Muscle layer of duodenum (tissue), 2 donors: ENCODE measurements around the gene KLF7.

Source experiments
- H3K27ac ChIP-seq: one replicate; pipeline ENCODE4 v1.7.0; 2013; ENCODE audit warnings: mild to moderate bottlenecking, low read length
- H3K27me3 ChIP-seq: one replicate; pipeline ENCODE4 v1.7.0; 2013; ENCODE audit warnings: low read depth, mild to moderate bottlenecking, control low read depth, low read length
- H3K36me3 ChIP-seq, 2 donors: one replicate each; pipeline ENCODE4 v1.7.0; 2013; ENCODE audit warnings: low read length in 2 of 2, control low read depth in 1 of 2, mild to moderate bottlenecking in 1 of 2; ENCODE audit not compliant: insufficient read depth in 2 of 2, control insufficient read depth in 1 of 2
- H3K4me1 ChIP-seq, 2 donors: one replicate each; pipeline ENCODE4 v1.7.0; 2013; ENCODE audit warnings: low read length in 2 of 2, mild to moderate bottlenecking in 2 of 2, control low read depth in 1 of 2, moderate library complexity in 1 of 2; ENCODE audit not compliant: insufficient read depth in 2 of 2, control insufficient read depth in 1 of 2
- H3K4me3 ChIP-seq, 2 donors: one replicate each; pipeline ENCODE4 v1.7.0; 2013; ENCODE audit warnings: low read length in 2 of 2, low read depth in 1 of 2, mild to moderate bottlenecking in 1 of 2
- H3K9me3 ChIP-seq, 2 donors: one replicate each; pipeline ENCODE4 v1.7.0; 2013; ENCODE audit warnings: low read length in 2 of 2, control low read depth in 1 of 2, mild to moderate bottlenecking in 1 of 2; ENCODE audit not compliant: control insufficient read depth in 1 of 2
- donor health status: healthy.

Gene KLF7

DNA sequence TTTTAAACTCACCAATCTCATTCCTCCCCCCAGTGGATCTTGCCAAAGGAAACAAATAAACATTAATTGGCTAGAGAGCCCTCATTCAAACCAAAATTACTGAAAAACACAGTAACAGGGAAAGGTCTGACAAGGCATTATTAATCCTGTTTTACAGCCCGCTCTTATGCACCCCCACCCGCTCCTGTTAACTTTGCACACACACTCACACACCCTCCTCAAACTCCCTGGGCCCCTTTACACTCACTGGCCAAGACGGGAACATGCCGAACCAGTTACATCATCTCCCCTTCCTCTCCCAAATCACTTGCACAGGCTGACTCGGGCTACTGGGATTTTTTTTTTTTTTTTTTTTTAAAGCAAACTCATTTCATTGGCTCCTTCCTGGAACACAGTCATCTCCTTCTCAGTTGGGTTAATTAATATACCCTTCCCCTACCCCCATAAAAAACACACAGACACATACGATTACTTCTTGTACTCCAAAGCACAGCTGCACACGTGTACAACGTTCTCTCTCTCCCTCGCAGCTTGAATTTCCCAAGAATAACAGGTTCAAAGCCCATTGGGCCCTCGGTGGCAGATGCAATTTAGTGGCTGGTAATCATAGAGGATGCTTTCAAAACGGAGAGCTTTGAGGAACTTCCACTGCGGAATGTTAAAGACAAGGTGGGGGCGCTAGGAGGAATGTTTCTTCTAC, 31.8 kb downstream of the KLF7 start:
- Histone ChIP-seq H3K27ac (peak overlapping the region; percentile 64), H3K27me3 (no peaks in the 10 kb centered on the region), H3K36me3 (no peaks in the 10 kb centered on the region), H3K9me3 (no peaks in the 10 kb centered on the region), H3K4me1 (peaks cover 25 to 63% of the 10 kb centered on the region in 2 donors), H3K4me3 (no peak overlapping the region)

DNA sequence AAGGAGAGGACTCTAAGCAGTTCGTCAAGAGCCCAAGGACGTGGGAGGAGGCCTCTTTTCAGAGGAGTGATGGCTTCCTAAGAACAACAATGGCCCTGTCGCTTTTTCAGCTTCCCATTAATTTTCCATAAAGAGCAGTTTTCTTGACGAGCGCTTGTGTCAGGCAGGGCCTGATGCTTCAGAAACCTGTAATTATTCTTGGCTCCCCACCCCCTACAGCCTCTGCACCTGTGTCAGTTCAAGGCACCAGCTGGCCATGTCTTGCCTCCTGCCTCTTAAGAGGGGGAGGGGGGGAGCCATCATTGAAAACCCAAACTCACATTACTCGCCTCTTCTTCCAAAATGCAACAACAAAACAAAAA, 32.3 kb downstream of the KLF7 start:
- no peaks in the 10 kb centered on the region for H3K9me3 ChIP-seq
- H3K36me3 ChIP-seq = no peaks in the 10 kb centered on the region
- H3K4me1 ChIP-seq = peaks cover 25 to 63% of the 10 kb centered on the region in 2 donors
- H3K27me3 ChIP-seq = no peaks in the 10 kb centered on the region
- peak overlapping the region; percentile 48 for H3K27ac ChIP-seq
- no peak overlapping the region for H3K4me3 ChIP-seq

DNA sequence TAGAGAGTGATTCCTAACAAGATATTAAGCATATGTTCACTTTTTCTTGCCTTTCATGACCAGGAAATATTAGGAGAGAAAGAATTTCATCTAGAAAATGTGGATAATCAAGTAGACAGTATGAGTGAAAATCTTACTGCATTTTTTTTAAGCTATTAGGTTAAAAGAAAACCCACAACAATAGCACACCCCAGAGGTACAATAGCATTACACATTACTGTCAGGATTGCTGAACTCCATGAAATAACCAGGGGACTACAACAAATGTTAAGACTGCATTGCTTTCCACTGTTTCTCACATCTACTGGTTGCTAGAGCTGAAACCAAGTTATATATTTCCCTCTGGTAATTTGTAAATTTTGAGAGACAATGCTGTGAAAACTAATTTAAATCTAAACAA, 33.7 kb downstream of the KLF7 start:
- no peaks in the 10 kb centered on the region for H3K36me3 ChIP-seq
- H3K27ac ChIP-seq = peak overlapping the region; percentile 48
- no peaks in the 10 kb centered on the region for H3K27me3 ChIP-seq
- no peaks in the 10 kb centered on the region for H3K9me3 ChIP-seq
- peaks cover 19 to 51% of the 10 kb centered on the region in 2 donors for H3K4me1 ChIP-seq
- no peak overlapping the region for H3K4me3 ChIP-seq

DNA sequence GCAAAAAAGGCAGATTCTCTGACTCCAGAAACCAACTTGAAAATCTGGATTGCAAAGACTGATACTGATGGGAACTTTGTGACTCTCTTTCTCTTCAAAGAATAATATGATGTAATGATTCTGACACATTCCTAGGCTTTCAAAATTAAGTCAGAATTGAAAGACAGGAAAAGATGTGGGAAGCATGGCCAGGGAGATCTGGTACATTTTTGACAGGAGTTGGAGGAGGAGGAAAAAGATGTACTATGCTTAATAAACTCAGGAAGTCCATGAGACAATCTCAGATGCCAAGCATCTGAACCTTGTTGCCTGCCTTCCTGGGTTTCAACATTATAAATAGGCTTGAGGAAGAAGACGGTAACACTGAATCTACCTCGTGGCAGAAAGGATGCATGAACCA, 34.2 kb downstream of the KLF7 start:
- H3K4me3 ChIP-seq = no peak overlapping the region
- H3K4me1 ChIP-seq = peaks cover 19 to 46% of the 10 kb centered on the region in 2 donors
- H3K36me3 ChIP-seq = no peaks in the 10 kb centered on the region
- no peaks in the 10 kb centered on the region for H3K27me3 ChIP-seq
- H3K27ac ChIP-seq = peak overlapping the region; percentile 48
- H3K9me3 ChIP-seq = no peaks in the 10 kb centered on the region

DNA sequence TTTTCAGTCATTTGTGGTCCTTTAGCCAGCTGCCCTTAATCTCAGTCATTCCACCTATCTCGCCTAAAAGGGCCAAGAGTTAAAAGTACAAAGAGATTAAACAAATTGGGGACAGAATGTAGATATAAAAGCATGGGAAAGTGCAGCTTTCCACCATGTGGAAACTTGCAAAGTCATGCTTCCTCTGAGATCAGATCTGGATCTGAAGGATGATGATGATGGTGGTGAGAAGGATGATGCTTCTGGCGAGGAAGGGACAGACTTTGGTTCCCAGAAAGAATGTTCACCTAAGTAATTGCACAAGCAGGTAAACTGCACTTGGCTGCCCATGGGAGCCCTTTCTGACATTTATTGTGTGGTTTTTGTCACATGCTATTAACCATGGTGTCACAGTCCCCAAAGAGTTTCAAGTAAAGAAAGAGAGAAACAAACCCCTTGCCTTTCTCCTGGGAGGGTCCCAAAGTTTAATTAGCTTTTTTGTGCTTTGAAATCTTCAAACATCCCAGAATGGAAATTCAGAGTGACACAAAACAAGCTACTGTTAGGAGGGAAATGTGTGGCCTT, 34.7 kb downstream of the KLF7 start:
- H3K27ac ChIP-seq = no peak overlapping the region
- no peaks in the 10 kb centered on the region for H3K36me3 ChIP-seq
- H3K4me3 ChIP-seq = no peak overlapping the region
- no peaks in the 10 kb centered on the region for H3K27me3 ChIP-seq
- peaks cover 19 to 41% of the 10 kb centered on the region in 2 donors for H3K4me1 ChIP-seq
- H3K9me3 ChIP-seq = no peaks in the 10 kb centered on the region

DNA sequence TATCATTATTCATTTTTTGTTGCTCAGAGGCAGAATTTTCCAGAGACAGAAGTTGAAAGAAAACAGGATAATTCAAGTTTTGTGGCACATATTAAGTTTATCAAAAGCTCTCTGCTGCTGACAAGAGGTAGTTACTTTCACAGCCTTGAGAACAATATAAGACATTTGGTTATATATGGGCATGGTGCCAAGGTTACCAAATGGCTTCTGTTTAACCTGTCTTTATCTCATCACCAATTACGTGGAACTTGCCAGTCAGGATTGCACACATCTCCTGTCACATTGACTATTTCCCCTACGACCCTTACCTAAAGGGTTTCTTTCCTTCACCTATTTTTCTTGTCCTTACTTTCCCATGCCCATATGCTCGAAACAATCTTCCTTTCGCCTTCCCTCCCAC, 35.9 kb downstream of the KLF7 start:
- Histone ChIP-seq H3K36me3 (no peaks in the 10 kb centered on the region), H3K9me3 (no peaks in the 10 kb centered on the region), H3K4me3 (no peak overlapping the region), H3K4me1 (peaks cover 15 to 29% of the 10 kb centered on the region in 2 donors), H3K27ac (no peak overlapping the region), H3K27me3 (no peaks in the 10 kb centered on the region)

DNA sequence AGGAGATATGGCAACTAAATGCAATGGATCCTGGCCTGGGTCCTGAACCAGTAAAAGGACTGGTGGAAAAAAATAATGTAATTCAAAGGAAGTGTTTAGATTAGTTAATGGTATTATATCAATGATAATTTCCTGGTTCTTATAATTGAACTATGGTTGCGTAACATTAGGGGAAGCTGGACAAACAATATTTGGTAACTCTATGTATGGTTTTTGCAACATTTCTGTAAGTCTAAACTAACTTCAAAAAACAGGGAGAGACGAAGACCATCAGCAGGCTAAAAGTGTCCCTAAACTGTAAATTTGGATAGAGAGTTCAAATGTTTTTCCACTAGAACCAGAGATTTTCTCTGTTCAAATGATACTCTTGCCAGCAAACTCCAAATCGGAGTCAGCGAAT, 36.9 kb downstream of the KLF7 start:
- H3K36me3 ChIP-seq = peaks cover 0 to 4% of the 10 kb centered on the region in 2 donors
- no peaks in the 10 kb centered on the region for H3K9me3 ChIP-seq
- no peak overlapping the region for H3K27ac ChIP-seq
- H3K27me3 ChIP-seq = no peaks in the 10 kb centered on the region
- H3K4me3 ChIP-seq = no peak overlapping the region
- H3K4me1 ChIP-seq = peaks cover 8 to 22% of the 10 kb centered on the region in 2 donors

DNA sequence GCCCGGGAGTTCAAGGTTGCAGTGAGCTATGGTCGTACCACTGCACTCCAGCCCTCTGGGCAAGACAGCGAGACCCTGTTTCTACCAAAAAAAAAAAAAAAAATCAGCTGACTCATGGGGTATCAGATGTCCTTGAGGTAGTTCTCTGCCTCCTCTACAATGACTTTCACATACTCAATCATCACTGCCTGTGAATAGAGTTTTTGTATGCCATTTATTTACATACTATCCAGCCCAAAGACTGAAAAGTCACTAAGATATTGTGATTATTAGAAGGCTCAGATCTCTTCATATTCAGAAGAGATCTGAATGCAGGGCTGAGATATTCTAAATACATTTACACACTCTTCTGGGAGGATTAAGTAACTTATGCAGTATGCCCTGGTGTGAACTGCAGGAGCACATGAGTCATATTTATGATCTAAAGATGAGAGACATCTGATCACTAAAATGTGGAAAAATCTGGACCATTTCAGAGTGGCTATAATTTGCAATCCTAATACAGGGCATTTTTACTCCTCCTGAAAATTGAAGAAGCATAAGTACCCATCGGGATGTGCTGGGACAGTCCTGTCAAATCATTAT, 38.9 kb downstream of the KLF7 start:
- Histone ChIP-seq H3K36me3 (peaks cover 12 to 13% of the 10 kb centered on the region in 2 donors), H3K27ac (no peak overlapping the region), H3K4me1 (peaks cover 0 to 12% of the 10 kb centered on the region in 2 donors), H3K27me3 (no peaks in the 10 kb centered on the region), H3K4me3 (no peak overlapping the region), H3K9me3 (no peaks in the 10 kb centered on the region)

DNA sequence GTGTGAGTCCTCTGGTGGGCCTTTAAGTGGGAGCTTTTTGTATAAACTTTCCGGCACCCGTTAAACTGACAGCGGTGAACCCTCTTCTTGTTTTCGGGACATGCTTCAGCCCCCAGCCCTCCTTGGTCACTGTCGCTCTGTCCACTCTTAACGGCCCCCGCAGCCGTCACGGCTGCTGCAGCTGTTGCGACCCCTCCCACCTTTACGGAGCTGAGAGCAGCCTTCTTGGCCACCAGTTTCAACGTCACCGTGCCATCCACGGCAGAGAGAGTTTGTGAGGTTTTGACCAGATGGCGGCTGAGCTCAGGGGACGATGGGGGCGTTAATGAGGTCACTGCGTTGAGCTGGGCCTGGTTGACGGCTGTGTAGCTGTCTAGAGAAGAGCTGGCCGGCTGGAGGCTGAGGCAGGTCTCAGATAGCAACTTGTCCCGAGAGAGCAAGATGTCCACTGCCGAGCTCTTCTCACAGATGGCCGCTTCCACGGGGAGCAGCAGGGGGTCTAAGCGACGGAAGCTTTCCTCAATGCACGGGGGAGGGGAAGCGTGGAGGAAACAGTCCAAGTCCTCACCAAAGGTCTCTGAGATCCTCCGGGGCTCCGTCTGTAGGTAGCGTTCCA, 41.9 kb downstream of the KLF7 start:
- no peak overlapping the region for H3K27ac ChIP-seq
- H3K4me3 ChIP-seq = no peak overlapping the region
- no peaks in the 10 kb centered on the region for H3K9me3 ChIP-seq
- peaks cover 12 to 13% of the 10 kb centered on the region in 2 donors for H3K36me3 ChIP-seq
- peaks cover 0 to 8% of the 10 kb centered on the region in 2 donors for H3K4me1 ChIP-seq
- no peaks in the 10 kb centered on the region for H3K27me3 ChIP-seq

DNA sequence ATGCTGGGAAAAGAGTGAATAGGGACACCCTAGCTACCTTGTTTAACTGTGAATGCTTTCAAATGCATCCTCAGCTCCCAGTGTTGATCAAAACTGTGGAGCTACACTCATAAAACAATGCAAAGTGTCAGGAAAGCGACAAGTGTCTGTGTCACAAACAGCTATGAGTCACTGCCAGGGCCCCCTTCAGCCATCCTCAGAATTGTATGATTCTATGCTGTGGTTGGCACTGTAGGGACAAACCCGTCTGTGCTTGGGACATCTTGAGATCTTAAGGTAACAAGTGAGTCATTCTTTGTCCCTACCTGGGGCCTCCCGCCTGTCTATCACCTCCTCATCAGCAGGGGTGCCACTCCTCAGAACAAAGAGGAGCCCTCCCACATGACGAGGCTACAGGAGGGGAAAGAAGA, 42.4 kb downstream of the KLF7 start:
- Histone ChIP-seq H3K36me3 (peaks cover 12 to 13% of the 10 kb centered on the region in 2 donors), H3K4me1 (peaks cover 0 to 8% of the 10 kb centered on the region in 2 donors), H3K27ac (no peak overlapping the region), H3K27me3 (no peaks in the 10 kb centered on the region), H3K4me3 (no peak overlapping the region), H3K9me3 (no peaks in the 10 kb centered on the region)

DNA sequence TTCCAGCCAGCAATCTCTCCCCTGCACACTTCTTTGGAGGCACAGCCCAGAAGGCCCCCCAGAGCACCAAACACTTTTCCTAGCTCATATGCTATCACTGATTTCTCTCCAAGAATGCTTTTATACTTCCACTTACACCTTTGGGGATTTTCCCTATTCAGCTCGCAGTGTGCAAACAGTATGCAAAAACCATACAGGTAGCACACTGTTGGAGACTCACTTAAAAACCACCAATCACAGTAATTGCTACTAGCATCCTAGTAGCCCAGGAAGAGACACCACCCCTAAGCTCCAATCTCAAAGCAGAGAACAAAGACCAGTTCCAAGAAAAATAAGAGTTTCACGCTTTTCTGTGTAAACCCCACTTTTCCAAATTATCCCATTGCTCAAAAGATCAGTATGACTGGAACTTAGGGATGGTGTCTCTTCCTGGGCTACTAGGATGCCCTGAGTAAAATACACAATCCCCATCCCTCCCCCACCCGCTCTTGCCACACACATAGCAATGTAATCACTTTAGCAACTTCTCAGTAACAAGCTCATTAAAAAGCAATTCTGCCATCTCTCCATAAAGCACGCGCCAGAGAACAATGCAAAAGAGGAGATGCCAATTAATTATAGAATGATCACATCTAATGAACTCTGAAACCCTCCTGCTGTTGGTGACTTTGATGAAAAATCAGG, 43.0 kb downstream of the KLF7 start:
- H3K27ac ChIP-seq = no peak overlapping the region
- no peaks in the 10 kb centered on the region for H3K27me3 ChIP-seq
- H3K4me3 ChIP-seq = no peak overlapping the region
- H3K36me3 ChIP-seq = peaks cover 12 to 13% of the 10 kb centered on the region in 2 donors
- no peaks in the 10 kb centered on the region for H3K9me3 ChIP-seq
- peaks cover 0 to 8% of the 10 kb centered on the region in 2 donors for H3K4me1 ChIP-seq
